Measurements from ENCODE around the gene LPCAT4.
A peak's percentile ranks its signal among the peaks of the same experiment; 100 is the strongest.

LPCAT4 gene

DNA sequence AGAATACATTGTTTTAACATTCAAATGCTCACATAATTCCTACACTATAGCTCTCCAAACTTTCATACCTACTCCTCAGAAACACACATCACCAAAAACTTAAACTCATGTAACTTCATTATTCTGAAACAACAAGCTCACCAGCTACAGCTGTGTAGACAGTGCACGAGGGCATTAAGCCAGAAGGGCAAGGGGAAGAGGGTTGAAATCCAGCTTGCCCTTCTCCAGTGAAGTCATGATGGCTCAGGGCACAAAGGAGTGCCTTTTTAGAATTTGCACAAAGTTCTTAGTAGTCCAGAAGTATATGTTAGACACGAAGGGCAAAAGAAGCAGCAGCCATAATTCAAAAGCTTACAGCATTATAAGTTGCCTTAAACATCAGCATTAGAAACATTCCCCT lies 38.0 kb downstream of the LPCAT4 start:
- Histone ChIP-seq H3K36me3 (ENCODE audit: control insufficient read depth, insufficient read depth, low read length) (no peaks in the 10 kb centered on the region), H3K4me3 (ENCODE audit: low read length) (no peak overlapping the region), H3K9ac (ENCODE audit: low read length) (no peak overlapping the region), H3K9me3 (ENCODE audit: control insufficient read depth, low read length) (no peaks in the 10 kb centered on the region), H3K4me1 (ENCODE audit: control insufficient read depth, insufficient read depth, low read length) (no peaks in the 10 kb centered on the region), H3K27me3 (ENCODE audit: control insufficient read depth, insufficient read depth, low read length) (no peaks in the 10 kb centered on the region)

DNA sequence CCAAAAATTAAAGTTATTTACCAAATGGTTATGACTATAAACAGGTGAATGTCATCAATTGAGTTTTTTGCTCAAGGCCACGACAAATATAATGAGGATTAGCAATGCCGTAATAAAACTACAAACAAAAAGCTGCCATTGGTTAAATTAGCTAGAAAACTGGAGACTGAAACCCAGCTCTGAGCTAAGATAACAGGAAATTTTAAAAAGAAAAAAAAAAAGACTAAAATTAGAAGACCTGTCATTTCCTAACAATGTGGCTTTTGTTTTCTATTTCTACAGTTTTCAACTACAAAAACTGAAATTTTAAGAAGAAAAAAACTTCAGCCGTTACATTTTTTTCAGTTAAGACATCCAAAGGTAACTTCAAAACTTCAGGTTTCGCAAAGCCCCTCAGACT lies 39.1 kb downstream of the LPCAT4 start:
- Histone ChIP-seq H3K9ac (ENCODE audit: low read length) (no peak overlapping the region), H3K36me3 (ENCODE audit: control insufficient read depth, insufficient read depth, low read length) (no peaks in the 10 kb centered on the region), H3K4me3 (ENCODE audit: low read length) (no peak overlapping the region), H3K27me3 (ENCODE audit: control insufficient read depth, insufficient read depth, low read length) (no peaks in the 10 kb centered on the region), H3K9me3 (ENCODE audit: control insufficient read depth, low read length) (no peaks in the 10 kb centered on the region), H3K4me1 (ENCODE audit: control insufficient read depth, insufficient read depth, low read length) (no peaks in the 10 kb centered on the region)

DNA sequence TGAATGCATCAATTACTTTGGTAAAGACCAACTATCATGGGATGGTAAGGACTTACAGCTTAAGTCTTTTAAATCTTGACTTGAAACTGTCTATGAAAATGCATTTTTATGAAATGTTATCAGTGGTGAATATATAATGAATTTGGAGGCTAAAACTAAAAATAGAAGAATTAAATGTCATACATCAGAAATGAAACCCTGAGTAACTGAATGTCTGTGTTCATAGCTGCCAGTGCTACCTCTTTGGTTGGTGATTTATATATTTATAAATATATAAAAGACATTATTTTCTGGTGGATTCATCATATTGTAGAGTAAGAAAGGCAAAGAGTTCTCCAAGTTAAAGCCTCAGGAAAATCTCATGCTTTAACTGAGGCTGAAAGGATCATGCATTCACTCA lies 41.6 kb downstream of the LPCAT4 start:
- H3K9me3 ChIP-seq (ENCODE audit: control insufficient read depth, low read length): no peaks in the 10 kb centered on the region
- H3K9ac ChIP-seq (ENCODE audit: low read length): no peak overlapping the region
- no peaks in the 10 kb centered on the region for H3K4me1 ChIP-seq (ENCODE audit: control insufficient read depth, insufficient read depth, low read length)
- H3K27me3 ChIP-seq (ENCODE audit: control insufficient read depth, insufficient read depth, low read length): no peaks in the 10 kb centered on the region
- no peaks in the 10 kb centered on the region for H3K36me3 ChIP-seq (ENCODE audit: control insufficient read depth, insufficient read depth, low read length)
- no peak overlapping the region for H3K4me3 ChIP-seq (ENCODE audit: low read length)

DNA sequence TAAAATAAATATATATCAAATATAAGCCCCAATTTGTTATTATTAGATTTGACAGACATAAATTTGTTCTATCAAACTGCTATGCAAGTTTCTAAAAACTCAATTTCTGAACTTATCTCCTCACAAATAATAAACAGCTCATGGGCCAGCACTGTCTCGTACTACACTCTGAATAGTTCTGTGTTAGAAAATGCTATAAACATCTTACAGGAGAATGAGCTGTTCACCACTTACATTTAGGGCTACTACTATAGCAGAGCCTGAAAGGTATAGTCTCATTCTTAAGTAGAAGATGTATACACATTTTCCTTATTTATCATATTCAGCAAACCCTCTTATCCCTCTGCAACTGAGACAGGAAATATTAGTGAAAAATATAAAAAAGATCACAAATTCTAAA lies 42.1 kb downstream of the LPCAT4 start:
- H3K9me3 ChIP-seq (ENCODE audit: control insufficient read depth, low read length): no peaks in the 10 kb centered on the region
- no peaks in the 10 kb centered on the region for H3K4me1 ChIP-seq (ENCODE audit: control insufficient read depth, insufficient read depth, low read length)
- no peaks in the 10 kb centered on the region for H3K27me3 ChIP-seq (ENCODE audit: control insufficient read depth, insufficient read depth, low read length)
- H3K36me3 ChIP-seq (ENCODE audit: control insufficient read depth, insufficient read depth, low read length): no peaks in the 10 kb centered on the region
- H3K4me3 ChIP-seq (ENCODE audit: low read length): no peak overlapping the region
- H3K9ac ChIP-seq (ENCODE audit: low read length): no peak overlapping the region

DNA sequence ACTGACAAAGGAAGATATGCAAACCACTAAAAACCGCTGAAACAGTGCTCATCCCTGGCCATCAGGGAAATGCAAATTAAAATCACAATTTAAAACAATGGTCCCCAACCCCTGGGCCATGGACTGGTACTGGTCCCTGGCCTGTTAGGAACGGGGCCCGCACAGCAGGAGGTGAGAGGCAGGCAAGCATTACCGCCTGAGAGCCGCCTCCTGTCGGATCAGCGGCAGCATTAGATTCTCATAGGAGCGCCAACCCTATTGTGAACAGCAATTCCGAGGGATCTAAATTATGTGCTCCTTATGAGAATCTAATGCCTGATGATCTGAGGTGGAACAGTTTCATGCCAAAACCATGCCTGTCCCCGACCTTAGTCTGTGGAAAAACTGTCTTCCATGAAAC lies 43.8 kb downstream of the LPCAT4 start:
- Histone ChIP-seq H3K36me3 (ENCODE audit: control insufficient read depth, insufficient read depth, low read length) (no peaks in the 10 kb centered on the region), H3K9ac (ENCODE audit: low read length) (no peak overlapping the region), H3K4me3 (ENCODE audit: low read length) (no peak overlapping the region), H3K4me1 (ENCODE audit: control insufficient read depth, insufficient read depth, low read length) (peaks cover 4% of the 10 kb centered on the region), H3K27me3 (ENCODE audit: control insufficient read depth, insufficient read depth, low read length) (no peaks in the 10 kb centered on the region), H3K9me3 (ENCODE audit: control insufficient read depth, low read length) (no peaks in the 10 kb centered on the region)

DNA sequence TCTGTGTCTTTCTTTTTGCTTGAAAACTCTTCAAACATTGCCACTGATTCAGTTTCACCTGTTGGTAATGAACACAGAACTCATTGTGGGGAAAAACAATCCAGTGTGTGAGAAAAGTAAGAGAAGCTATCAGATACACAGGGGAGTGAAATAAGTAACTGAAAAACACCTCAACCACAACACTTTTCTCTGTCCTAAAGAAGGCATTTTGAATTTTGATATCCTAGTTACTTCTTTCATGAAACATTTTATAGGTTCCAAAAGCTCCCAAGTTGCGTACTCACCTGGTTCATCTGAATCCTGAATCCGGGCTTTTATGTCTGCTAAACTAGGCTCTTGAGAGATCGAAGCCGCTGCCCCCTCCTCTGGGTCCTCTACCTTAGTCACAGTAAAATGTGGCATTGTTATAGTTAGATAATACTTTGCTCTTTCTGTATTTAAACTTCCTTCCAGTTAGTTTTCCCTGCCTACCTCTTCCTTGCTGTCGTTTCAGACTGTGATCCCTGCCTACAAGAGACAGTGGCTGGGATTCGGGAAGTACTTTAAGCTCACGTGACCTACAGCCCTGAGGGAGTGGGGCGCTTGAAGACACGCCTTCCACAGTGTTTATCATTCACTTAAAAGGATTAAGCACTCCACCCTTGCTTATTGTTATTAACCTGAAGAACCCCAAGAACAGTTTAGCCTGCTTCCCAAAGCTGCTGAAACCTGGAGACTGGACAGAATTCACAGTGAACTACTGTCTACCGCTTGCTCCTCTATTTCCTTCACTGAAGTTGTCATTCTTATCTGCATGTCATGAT lies 48.5 kb downstream of the LPCAT4 start:
- H3K9ac ChIP-seq (ENCODE audit: low read length): peak overlapping the region; percentile 76
- peaks cover 4% of the 10 kb centered on the region for H3K4me1 ChIP-seq (ENCODE audit: control insufficient read depth, insufficient read depth, low read length)
- H3K36me3 ChIP-seq (ENCODE audit: control insufficient read depth, insufficient read depth, low read length): no peaks in the 10 kb centered on the region
- H3K27me3 ChIP-seq (ENCODE audit: control insufficient read depth, insufficient read depth, low read length): no peaks in the 10 kb centered on the region
- H3K4me3 ChIP-seq (ENCODE audit: low read length): peak overlapping the region; percentile 32
- H3K9me3 ChIP-seq (ENCODE audit: control insufficient read depth, low read length): no peaks in the 10 kb centered on the region

DNA sequence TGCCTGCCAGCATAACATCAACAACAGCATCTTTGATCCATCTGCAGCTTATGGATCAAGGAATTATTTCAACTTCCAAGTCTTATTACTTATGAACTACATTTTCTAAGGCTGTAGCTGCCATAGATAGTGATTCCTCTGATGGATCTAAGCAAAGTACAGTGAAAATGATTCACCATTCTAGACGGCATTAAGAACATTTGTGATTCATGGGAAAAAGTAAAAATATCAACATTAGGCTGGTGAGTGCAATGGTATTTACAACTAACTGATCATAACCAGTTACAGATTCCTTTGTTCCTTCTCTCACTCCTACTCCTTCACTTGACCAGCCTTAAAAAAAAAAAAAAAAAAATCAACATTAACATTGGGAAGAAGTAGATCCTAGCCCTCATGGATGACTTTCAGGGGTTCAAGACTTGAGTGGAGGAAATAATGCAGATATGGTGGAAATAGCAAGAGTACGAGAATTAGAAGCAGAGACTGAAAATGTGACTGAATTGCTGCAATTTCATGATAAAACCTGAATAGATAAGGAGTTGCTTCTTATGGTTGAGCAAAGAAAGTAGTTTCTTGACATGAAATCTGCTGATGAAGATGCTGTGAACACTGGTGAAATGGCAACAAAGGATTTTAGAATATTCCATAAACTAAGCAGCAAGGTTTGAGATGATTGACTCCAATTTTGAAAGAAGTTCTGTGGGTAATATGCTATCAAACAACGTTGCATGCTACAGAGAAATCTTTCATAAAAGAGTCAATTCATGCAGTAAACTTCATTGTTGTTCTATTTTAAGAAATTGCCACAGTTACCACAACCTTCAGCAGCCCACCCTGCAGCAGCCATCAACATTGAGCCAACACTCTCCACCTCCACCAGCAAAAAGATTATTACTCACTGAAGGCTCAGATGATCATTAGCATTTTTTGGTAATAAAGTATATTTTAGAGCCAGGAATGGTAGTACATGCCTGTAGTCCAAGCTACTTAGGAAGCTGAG lies 52.2 kb downstream of the LPCAT4 start:
- Histone ChIP-seq H3K9ac (ENCODE audit: low read length) (no peak overlapping the region), H3K4me3 (ENCODE audit: low read length) (no peak overlapping the region), H3K9me3 (ENCODE audit: control insufficient read depth, low read length) (no peaks in the 10 kb centered on the region), H3K36me3 (ENCODE audit: control insufficient read depth, insufficient read depth, low read length) (no peaks in the 10 kb centered on the region), H3K4me1 (ENCODE audit: control insufficient read depth, insufficient read depth, low read length) (peaks cover 4% of the 10 kb centered on the region), H3K27me3 (ENCODE audit: control insufficient read depth, insufficient read depth, low read length) (no peaks in the 10 kb centered on the region)

DNA sequence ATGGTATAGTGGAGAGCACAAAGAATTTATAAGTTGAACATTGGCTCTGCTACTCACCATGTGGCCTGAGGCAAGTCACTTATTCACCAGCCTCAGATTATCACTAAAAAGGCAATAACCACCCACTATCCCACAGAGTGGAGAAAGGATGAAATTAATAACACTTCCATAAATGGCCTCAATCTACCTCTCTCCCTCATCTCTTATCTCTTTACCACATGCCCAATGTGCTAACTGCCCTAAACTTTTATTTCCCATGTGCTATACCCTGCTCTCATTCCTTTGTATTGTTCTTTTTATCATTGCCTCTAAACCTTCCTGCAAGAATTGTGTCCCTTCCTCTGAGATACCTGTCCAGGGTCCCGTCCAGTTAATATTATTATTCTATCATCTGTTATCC lies 55.4 kb downstream of the LPCAT4 start:
- H3K9ac ChIP-seq (ENCODE audit: low read length): no peak overlapping the region
- no peaks in the 10 kb centered on the region for H3K4me1 ChIP-seq (ENCODE audit: control insufficient read depth, insufficient read depth, low read length)
- H3K36me3 ChIP-seq (ENCODE audit: control insufficient read depth, insufficient read depth, low read length): no peaks in the 10 kb centered on the region
- H3K4me3 ChIP-seq (ENCODE audit: low read length): no peak overlapping the region
- H3K27me3 ChIP-seq (ENCODE audit: control insufficient read depth, insufficient read depth, low read length): no peaks in the 10 kb centered on the region
- no peaks in the 10 kb centered on the region for H3K9me3 ChIP-seq (ENCODE audit: control insufficient read depth, low read length)
